Activated CD8-positive, alpha-beta memory T cell treated with anti-CD3 and anti-CD28 coated beads, Interleukin-2, amount 50 U/mL, for 4 hours (primary cell): Measurements from ENCODE around the gene RLN3.

Experiments
- DNase-seq: peaks from one replicate; pipeline ENCODE4 v3.0.0-alpha.2; 2020

RLN3 gene

DNA sequence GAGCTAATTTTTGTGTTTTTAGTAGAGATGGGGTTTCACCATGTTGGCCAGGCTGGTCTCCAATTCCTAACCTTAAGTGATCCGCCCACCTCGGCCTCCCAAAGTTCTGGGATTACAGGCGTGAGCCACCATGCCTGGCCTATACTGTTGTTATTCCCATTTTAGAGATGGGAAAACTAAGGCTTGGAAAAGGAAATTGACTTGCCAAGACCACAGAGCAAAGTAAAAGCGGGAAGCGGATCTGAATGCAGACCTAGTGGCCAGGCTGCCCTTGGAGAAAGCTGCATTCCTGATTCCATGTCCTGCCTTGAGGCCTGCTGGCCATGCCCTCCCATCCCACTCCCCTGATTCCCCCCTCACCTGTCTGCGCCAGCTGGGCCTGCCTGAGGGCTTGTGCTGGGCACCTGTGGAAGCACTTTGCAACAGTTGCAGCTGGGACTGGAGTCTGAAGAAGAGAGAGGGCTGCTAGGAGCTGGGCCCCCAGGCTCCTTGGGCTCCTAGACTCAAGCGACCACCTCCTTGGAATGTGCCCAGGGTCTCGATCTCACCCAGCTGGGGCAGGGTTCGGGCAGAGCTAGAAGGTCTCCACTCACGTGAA lies 28.2 kb downstream of the RLN3 start:
- no peak for DNase-seq

DNA sequence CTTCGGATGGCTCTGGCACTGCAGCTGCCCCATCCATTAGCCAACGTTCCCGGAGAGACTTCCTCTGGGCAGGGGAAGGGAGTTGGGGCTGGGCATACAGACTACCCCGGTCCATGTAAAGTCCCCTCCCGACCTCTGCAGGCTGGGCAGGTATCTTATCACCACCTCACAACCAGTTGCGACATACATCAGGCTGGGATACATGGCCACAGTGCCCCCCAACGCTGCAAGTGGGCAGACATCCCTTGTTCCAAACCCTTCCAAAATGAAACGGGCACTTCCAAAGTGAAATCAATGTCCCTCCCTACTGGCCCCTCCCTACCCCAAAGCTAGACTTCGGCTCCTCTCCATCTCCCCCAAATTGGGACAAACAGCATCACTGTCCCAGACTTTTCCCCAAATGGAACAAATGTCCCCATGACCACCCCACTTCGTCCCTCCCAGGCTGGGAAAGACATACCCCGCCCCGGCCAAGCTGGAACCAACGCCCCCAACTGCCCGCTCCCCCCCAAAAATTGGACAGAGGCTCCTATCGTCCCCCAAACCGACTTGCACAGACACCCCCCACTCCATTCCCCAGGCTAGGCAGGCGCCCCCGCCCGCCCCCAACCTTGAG lies 28.9 kb downstream of the RLN3 start:
- DNase-seq, result no peak

- DNase-seq, result no peak
These were observed 30.5 kb downstream of the RLN3 start for GRCh38 chr19:14058182-14059092.

DNA sequence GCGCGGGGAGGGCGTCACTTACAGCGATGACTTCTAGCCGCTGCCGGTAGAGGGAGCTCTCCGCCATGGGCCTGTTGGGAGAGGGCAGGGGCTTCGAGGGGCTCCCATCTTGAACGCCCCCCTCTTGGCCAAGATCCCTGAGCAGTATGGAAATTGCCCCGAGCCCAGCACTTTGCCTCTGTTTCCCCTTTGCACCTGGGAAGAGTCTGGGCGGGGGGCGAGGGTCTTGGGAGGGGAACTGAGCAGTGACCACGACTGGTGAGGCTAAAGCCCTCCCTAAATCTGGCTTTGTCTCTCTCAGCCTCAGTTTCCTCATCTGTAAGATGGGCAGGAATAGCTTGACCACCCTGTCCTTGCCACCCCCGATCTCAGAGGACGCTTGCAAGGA lies 31.1 kb downstream of the RLN3 start:
- DNase-seq, result peak; percentile 55

DNA sequence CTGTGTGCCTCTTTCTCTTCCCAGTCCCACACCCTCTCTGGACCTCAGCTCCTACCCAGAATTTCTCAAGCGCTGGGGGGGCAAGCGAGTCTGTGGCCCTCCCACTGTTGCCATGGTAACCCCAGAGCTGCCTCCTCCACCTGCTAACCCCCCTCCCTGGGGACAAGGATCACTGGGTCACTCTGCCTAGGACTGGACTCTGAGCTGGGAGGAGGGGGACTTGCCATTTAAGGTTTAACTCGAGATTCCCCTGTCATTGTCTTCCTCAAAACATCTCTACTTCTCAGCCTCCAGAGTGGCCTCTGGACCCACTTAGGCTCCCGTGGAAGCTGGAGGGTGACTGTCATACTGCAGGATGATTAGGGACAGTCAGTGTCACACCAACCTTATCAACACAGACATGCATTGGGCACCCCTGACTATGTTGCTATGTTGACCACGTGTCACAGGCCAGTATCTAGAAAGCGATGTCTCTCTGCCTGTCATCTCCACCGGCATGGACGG lies 31.8 kb downstream of the RLN3 start:
- no peak for DNase-seq

GRCh38 chr19:14061081-14061749 lies 33.3 kb downstream of the RLN3 start:
- DNase-seq, result no peak

DNA sequence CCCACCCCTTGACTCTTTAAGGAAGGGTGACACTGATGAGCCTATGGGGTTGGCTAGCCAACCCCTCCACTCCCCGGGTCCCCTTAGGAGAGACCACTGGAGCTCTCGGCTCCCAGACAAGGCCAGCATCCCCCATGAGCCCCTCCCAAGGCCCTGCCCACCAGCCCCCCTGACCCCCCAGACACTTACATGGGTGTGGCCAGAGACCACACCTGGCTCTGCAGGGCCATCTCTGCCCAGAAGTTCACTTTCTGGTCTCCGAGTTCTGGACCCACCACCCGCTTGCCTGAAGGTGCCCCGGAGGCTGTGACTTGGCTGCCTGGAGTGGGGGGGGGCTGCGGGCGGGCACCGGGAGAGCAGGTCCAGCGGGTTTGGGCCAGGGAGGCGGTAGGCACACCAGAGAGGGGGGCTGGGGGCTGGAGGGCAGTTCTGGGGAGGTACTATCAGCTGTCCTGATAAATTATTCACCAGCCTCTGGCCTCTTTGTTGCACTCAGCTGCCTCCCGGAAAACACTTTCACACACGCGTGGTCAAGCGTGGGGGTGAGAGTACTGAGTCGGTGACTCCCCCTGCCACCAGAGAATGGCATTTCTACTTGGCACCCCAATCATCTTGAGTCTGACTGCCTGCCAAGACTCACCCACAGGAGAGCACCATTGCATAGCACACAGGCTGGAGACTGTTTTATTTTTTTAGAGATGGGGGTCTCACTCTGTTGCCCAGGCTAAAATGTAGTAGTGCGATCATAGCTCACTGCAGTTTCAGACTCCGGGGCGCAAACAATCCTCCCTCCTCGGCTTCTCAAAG lies 34.0 kb downstream of the RLN3 start, which contains the start of gene PALM3:
TSS of gene PALM3 (minus strand) at position 326 of the 807 bp plus-strand sequence. CDS start at position 230, 96 bp downstream.
- no peak for DNase-seq

GRCh38 chr19:14062558-14062855 lies 34.6 kb downstream of the RLN3 start:
- DNase-seq, result no peak

- no peak for DNase-seq
These were observed 35.2 kb downstream of the RLN3 start for GRCh38 chr19:14063105-14063504.

DNA sequence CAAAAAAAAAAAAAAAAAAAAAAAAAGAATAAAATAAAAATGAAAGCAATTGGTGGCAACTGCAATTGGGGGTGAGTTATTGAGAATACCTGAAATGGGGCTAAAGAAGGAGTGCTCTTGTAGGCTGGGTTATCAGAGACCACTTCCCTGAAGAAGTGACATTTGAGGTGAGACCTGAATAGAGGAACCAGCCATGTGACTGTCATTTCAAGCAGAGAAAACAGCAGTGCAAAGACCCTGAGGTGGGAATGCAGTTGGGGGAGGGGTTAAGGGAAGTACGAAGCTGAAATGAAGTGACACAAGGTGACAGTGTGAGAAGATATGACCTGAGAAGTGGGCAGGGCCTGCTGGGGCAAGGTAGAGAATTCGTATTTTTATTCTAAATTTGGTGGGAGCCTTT lies 38.2 kb downstream of the RLN3 start:
- no peak for DNase-seq

GRCh38 chr19:14070268-14071050 lies 42.5 kb downstream of the RLN3 start:
- DNase-seq, result no peak

DNA sequence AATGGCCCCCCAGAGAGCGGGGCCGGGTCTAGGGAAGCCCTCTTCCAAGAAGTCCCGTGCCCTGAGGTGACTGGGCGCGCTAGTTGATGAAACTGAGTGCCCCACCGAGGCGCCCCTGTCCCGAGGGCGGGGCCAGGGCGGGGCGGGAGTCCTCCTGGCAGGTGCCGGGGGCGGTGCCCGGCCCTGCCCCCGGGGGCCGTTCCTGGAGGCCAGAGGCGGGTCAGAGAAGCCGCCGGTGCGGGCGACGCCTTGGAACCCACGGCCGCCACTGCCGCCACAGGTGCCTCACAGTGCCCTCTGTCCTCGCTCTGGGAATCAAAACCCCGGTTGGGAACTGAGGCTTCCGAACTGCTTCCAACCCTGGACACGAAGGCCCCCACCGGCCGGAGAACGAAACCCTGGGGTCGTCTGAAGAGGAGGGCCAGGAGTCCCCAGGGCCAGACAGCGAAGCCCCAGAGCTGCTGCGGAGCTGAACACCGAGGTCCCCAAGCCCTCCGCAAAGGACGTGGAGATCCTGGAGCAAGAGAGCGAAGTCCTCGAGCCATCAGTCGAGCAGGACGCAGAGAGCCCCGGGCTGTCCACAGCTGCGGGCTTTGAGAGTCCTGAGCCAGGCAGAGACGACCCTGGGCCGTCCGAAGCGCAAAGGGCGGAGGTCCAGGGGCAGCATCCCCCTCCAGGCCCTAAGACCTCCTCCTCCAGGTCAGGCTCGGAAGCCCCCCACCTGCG lies 44.8 kb downstream of the RLN3 start, which contains the start of gene MISP3:
TSS of gene MISP3 (plus strand) at position 252 of the 726 bp plus-strand sequence. CDS start 524 bp downstream, outside the sequence.
- peak; percentile 40 for DNase-seq

DNA sequence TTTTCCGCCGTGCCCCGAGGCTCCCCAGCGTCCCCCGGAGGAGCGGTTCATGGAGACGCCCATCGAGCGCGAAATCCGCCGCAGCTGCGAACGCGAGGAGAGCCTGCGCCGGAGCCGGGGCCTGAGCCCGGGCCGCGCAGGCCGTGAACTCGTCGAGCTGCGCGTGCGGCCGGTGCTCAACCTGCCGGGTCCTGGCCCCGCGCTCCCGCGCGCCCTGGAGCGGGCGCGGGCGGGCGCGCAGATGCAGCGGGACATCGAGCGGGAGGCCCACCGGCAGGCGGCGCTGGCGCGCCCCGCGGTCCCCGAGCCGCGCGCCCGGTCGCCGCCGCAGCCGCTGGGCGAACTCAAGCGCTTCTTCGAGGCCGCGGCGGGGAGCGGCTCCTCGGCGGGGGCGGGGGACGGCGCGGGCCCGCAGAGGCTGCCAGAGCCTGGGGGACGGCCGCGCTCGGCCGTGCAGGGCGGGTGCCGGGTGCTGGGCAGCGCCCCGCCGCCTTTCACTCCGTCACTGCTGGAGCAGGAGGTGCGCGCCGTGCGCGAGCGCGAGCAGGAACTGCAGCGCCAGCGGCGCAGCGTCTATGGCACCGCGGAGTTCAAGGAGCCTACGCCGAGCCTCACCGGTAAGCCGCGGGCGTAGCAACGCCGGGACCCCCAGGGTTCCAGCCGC lies 45.4 kb downstream of the RLN3 start:
- DNase-seq, result peak; percentile 76

DNA sequence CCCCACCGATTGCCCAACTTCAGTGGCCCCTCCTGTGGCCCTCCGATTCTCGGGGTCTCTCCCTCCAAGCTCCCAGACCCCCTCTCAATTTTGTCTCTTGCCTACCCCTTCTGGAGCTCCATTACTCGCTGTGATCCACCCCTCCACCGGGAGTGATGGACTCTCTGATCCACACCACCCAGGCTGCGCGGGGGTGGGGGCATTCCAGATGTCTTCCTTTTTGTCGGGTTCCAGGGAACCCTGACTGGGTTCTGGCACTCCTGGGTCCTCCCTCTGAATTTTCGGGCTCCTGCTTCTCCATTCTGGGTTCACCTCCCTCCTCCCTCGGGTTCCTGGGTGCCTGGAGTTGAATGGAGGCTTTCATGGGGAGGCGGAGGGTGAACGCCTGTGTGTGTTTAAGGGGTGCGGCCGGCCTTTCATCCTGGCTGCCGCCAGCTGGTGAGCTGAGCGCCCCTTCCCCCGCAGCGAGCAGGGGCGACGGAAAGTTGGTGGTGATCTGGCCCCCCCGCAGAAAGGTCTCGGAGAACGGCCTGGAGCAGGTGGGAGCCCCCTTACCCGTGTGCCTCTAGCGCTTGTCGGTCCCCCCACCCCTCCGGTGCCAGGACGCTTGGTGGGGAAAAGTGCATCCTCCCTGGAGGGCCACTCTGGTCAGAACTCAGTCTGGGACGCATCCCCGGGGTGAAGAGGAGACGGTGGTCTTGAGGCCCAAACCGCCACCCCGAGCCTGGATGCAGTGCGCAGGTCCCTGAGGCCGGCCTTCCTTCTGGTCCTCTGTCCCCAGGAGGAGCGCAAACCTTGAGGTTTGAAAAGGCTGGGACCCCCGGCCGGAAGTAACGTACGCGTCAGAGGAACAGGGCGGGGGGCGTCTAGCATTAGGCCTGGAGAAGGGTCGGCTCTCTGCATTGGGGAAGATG lies 46.2 kb downstream of the RLN3 start:
- DNase-seq, result no peak

GRCh38 chr19:14078411-14078810 lies 50.5 kb downstream of the RLN3 start:
- no peak for DNase-seq
